C4-2B (cell line): Measurements from ENCODE around the gene GRID1.

Experiments used
- H3K27ac ChIP-seq: fragments of 450-650 bp; 2 replicates; pipeline ENCODE4 v1.5.1; 2017
- CTCF ChIP-seq: fragments of 450-650 bp; conservative IDR thresholded peaks from 2 replicates; pipeline ENCODE4 v1.5.1; 2017; ENCODE audit warnings: mild to moderate bottlenecking
- ZFX ChIP-seq: fragments of 450-650 bp; IDR thresholded peaks from 2 replicates; pipeline ENCODE4 v1.6.1; 2017

The GRID1 gene

GRCh38 chr10:85861513-85862197, 504.9 kb downstream of the GRID1 start:
- TF ChIP-seq ZFX (no peak), CTCF (no peak)

GRCh38 chr10:85859859-85860258, 506.7 kb downstream of the GRID1 start:
- no peak overlapping the region for H3K27ac ChIP-seq
- no peak for TF ChIP-seq CTCF
- TF ChIP-seq ZFX: no peak

More at GRCh38 chr10:85861513-85862197, 504.9 kb downstream of the GRID1 start:
- H3K27ac ChIP-seq: no peak overlapping the region

GRCh38 chr10:85858776-85859515, 507.6 kb downstream of the GRID1 start:
- H3K27ac ChIP-seq: no peak overlapping the region
- TF ChIP-seq ZFX (no peak), CTCF (no peak)

GRCh38 chr10:85857791-85858190, 508.8 kb downstream of the GRID1 start:
- TF ChIP-seq CTCF: no peak
- no peak for TF ChIP-seq ZFX
- H3K27ac ChIP-seq: no peak overlapping the region

- no peak for TF ChIP-seq ZFX
- TF ChIP-seq CTCF: no peak
- H3K27ac ChIP-seq: no peak overlapping the region
These were observed 509.3 kb downstream of the GRID1 start for GRCh38 chr10:85857305-85857704.

- no peak for TF ChIP-seq CTCF
- TF ChIP-seq ZFX: no peak
- no peak overlapping the region for H3K27ac ChIP-seq
These were observed 514.7 kb downstream of the GRID1 start for GRCh38 chr10:85851934-85852333.

GRCh38 chr10:85851325-85851724, 515.3 kb downstream of the GRID1 start:
- no peak overlapping the region for H3K27ac ChIP-seq
- no peak for TF ChIP-seq ZFX
